ENCODE results near the gene ZNF277. TPM values are rescaled to one million over a fixed set of nuclear protein-coding genes. Genes with fewer than 3 reads are reported as not detected.

ZNF277 gene, protein sequence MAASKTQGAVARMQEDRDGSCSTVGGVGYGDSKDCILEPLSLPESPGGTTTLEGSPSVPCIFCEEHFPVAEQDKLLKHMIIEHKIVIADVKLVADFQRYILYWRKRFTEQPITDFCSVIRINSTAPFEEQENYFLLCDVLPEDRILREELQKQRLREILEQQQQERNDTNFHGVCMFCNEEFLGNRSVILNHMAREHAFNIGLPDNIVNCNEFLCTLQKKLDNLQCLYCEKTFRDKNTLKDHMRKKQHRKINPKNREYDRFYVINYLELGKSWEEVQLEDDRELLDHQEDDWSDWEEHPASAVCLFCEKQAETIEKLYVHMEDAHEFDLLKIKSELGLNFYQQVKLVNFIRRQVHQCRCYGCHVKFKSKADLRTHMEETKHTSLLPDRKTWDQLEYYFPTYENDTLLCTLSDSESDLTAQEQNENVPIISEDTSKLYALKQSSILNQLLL
- 52.6 and 53.0 TPM in 2 replicates for total RNA-seq

DNA sequence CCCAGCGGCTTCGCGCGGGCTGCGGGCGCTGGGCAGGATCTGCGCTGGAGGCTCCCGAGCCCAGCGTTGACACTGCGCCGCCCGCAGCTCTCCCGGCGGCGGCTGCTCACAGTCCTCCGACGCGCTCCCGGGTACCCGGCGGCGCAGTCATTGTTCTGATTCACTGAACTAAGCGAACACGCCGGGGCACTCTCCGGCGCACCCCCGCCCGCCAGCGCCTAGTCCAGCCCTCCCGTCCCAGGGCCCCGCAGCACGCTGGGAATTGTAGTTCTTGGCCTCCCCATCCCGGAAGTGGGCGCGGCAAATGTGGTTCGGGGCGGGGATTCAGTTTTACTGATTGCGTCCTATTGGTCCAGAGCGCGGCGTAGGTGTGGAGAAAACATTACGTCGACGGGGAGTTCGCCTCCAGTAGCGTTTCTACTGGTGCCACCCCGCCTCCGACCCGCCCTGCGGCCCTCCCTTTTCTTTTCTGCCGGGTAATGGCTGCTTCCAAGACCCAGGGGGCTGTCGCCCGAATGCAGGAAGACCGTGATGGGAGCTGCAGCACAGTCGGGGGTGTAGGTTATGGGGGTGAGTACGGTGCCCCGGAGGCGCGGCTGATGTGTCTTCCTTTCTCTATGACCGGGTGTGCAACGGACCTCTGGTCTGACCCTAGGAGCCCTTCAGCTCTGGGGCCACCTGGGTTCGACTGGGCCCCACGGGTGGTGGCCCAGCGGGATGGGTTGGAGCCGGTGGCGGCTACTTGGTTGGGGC, at the start of gene ZNF277, which contains the start of gene DOCK4:
TSS of gene ZNF277 (plus strand) at position 458 of the 753 bp plus-strand sequence. CDS start at position 480, 22 bp downstream.
TSS of gene DOCK4 (minus strand) at position 162 of the 753 bp plus-strand sequence. CDS start 261 bp downstream, outside the sequence.

Other genes with a start within 250 kb of the ZNF277 start
- 5.4 and 6.8 TPM in 2 replicates for gene DOCK4, start 296 bp upstream of the ZNF277 start, total RNA-seq
- 69.7 and 74.2 TPM in 2 replicates for gene IFRD1, start 243.8 kb downstream of the ZNF277 start, total RNA-seq